Prostate gland (tissue), 2 donors: Measurements from ENCODE around the gene GOLM1. TPM values are rescaled to one million over a fixed set of nuclear protein-coding genes. Genes with fewer than 3 reads are reported as not detected.
A peak's percentile ranks its signal among the peaks of the same experiment; 100 is the strongest.

ENCODE experiments used
- DNase-seq: peaks from one replicate; pipeline ENCODE4 v3.0.0-alpha.2; 2019; ENCODE audit warnings: low spot score
- H3K27ac ChIP-seq, 2 donors: fragments of 200-600 bp; sonication (generic); 2 replicates each; pipeline ENCODE4 v1.5.1; 2017 to 2019
- H3K27me3 ChIP-seq: fragments of 200-600 bp; sonication (generic); replicated peaks from 2 replicates; pipeline ENCODE4 v1.5.1; 2019; ENCODE audit not compliant: insufficient read depth
- H3K36me3 ChIP-seq, 2 donors: fragments of 200-600 bp; sonication (generic); 1 replicate in 1 of 2; 2 replicates in 1 of 2; pipeline versions ENCODE4 v1.5.1 to v1.8.1; 2017 to 2019
- H3K4me1 ChIP-seq: fragments of 200-600 bp; sonication (generic); replicated peaks from 2 replicates; pipeline ENCODE4 v1.5.1; 2019
- H3K4me3 ChIP-seq, 2 donors: fragments of 200-600 bp; sonication (generic); 2 replicates each; pipeline ENCODE4 v1.5.1; 2017 to 2019
- H3K9me3 ChIP-seq: fragments of 200-600 bp; sonication (generic); 2 replicates; pipeline ENCODE4 v1.5.1; 2017
- CTCF ChIP-seq, 4 experiments: fragments of 200-600 bp in 2 of 4; fragments of 450-650 bp in 2 of 4; sonication (generic) in 2 of 4; IDR thresholded peaks; 1 replicate in 3 of 4; 2 replicates in 1 of 4; pipeline ENCODE4 v1.5.1; 2016 to 2019; ENCODE audit warnings: antibody characterized with exemption in 4 of 4, mild to moderate bottlenecking in 2 of 4, moderate library complexity in 2 of 4
- POLR2A ChIP-seq: fragments of 450-650 bp; IDR thresholded peaks from one replicate; pipeline ENCODE4 v1.6.1; 2016; ENCODE audit warnings: antibody characterized with exemption, mild to moderate bottlenecking
- POLR2AphosphoS5 ChIP-seq: sonication (generic); formaldehyde crosslinking; IDR thresholded peaks from one replicate; pipeline ENCODE4 v1.6.1; 2017; ENCODE audit warnings: antibody characterized with exemption
- WGBS: methylation state at CpG from one replicate; pipeline ENCODE4 v1.1.5; 2018; 5-methylcytosine and 5-hydroxymethylcytosine counted together
- intact Hi-C: fragments of 100-400 bp; cut with DNase I; formaldehyde crosslinking; loops from one replicate; pipeline ENCODE4 v1.14.2; 2022
- total RNA-seq, 2 donors: library from RNA; depleted of rRNA; stranded (reverse); fragments of >200 nt; gene quantifications; one replicate each; pipeline ENCODE4 v1.1.0, GENCODE V29; 2016

Gene GOLM1
- total RNA-seq, 2 donors from 2014 or later: 53.4 to 162 TPM

DNA sequence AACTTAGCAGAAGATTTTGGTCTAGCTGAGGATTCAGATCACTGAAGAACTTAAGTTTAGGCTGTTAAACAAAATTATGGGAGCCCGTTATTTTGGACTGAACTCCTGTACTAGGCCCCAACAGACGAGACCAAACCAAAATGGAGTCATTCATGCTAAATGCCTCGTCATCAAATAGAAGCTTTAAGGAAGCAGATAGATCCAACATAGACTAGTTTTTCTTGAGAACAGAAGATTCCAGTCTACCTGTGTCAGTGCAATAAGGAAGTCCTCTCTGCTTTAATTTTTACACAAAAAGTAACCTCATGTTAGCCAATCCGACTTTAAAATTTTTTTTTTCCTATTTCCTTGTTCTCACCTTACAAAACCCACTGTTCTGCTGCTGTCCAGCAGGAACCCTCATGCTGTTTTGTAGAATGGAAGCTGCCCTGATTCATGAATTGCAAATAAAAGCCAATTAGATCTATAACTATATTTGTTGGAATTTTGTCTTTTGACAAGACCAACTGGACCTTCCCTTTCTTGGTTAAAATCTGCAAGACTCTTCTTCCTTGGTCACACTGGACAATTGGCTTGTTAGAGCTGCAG, 29.0 kb upstream of the GOLM1 start:
- WGBS: 95% methylated on average over 4 of the region's 4 CpGs
- no peak for DNase-seq
- H3K9me3 ChIP-seq: no peaks in the 10 kb centered on the region
- no peak overlapping the region for H3K4me3 ChIP-seq
- no peak overlapping the region for H3K27ac ChIP-seq
- intact Hi-C loops: no loop called here
- no peak for TF ChIP-seq CTCF (IDR thresholded peaks at IDR 0.05)
- no peak for TF ChIP-seq POLR2AphosphoS5
- no peak for TF ChIP-seq POLR2A
- no peaks in the 10 kb centered on the region for H3K27me3 ChIP-seq
- H3K4me1 ChIP-seq: peaks cover 5% of the 10 kb centered on the region
- no peaks in the 10 kb centered on the region for H3K36me3 ChIP-seq

GRCh38 chr9:86126998-86127972, 27.9 kb upstream of the GOLM1 start:
- Histone ChIP-seq H3K36me3 (no peaks in the 10 kb centered on the region), H3K4me1 (peaks cover 5% of the 10 kb centered on the region), H3K4me3 (no peak overlapping the region), H3K9me3 (no peaks in the 10 kb centered on the region), H3K27me3 (no peaks in the 10 kb centered on the region), H3K27ac (peak overlapping the region in 1 of 2 donors; percentile 20)
- TF ChIP-seq POLR2AphosphoS5: peak; percentile 54
- TF ChIP-seq POLR2A: no peak
- TF ChIP-seq CTCF (IDR thresholded peaks at IDR 0.05): no peak
- WGBS: 45% methylated on average over 11 of the region's 11 CpGs
- intact Hi-C loops: no loop called here
- peak; percentile 57 for DNase-seq

DNA sequence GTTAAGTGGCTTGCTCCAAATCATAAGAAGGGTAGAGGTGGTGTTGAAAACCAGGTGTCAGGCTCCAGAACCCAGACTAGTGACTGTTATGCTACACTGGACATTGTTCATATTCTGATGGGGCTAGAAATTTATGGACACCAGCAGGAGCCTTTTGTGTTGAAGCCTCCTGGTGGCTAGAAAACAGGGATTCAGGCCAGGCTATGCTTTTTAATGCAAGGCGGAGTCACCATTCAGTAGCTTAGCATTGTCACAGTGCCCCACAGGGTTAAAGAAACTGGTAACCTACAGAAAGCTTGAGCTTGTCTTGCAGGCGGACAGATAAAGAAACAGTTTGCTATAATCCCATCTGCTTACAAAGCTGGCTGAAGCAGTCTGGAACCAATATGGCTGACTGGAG, 23.0 kb upstream of the GOLM1 start:
- peaks cover 5% of the 10 kb centered on the region for H3K4me1 ChIP-seq
- H3K36me3 ChIP-seq: no peaks in the 10 kb centered on the region
- H3K27ac ChIP-seq: no peak overlapping the region
- DNase-seq: no peak
- H3K9me3 ChIP-seq: no peaks in the 10 kb centered on the region
- intact Hi-C loops: no loop called here
- TF ChIP-seq POLR2A (no peak), CTCF (IDR thresholded peaks at IDR 0.05) (no peak), POLR2AphosphoS5 (no peak)
- 94% methylated on average over 2 of the region's 2 CpGs for WGBS
- H3K4me3 ChIP-seq: no peak overlapping the region
- H3K27me3 ChIP-seq: no peaks in the 10 kb centered on the region

GRCh38 chr9:86119457-86119856, 20.1 kb upstream of the GOLM1 start:
- TF ChIP-seq POLR2AphosphoS5 (no peak), CTCF (IDR thresholded peaks at IDR 0.05) (no peak), POLR2A (no peak)
- 91% methylated on average over 5 of the region's 5 CpGs for WGBS
- Histone ChIP-seq H3K27me3 (no peaks in the 10 kb centered on the region), H3K27ac (no peak overlapping the region), H3K4me3 (no peak overlapping the region), H3K4me1 (no peaks in the 10 kb centered on the region), H3K36me3 (no peaks in the 10 kb centered on the region), H3K9me3 (no peaks in the 10 kb centered on the region)
- no peak for DNase-seq
- intact Hi-C loops: no loop called here
